Tongue (tissue), 2 donors: Measurements from ENCODE around the gene PAM16. TPM values are rescaled to one million over a fixed set of nuclear protein-coding genes. Genes with fewer than 3 reads are reported as not detected.

ENCODE experiments used
- DNase-seq: peaks from one replicate; pipeline ENCODE4 v3.0.0-alpha.2; 2015
- total RNA-seq: library from RNA; depleted of rRNA; stranded (reverse); fragments of >200 nt; gene quantifications from one replicate; pipeline ENCODE4 v1.2.3, GENCODE V29; 2014

Gene PAM16
- total RNA-seq, 1 donor from 2014 or later: 16.9 TPM

DNA sequence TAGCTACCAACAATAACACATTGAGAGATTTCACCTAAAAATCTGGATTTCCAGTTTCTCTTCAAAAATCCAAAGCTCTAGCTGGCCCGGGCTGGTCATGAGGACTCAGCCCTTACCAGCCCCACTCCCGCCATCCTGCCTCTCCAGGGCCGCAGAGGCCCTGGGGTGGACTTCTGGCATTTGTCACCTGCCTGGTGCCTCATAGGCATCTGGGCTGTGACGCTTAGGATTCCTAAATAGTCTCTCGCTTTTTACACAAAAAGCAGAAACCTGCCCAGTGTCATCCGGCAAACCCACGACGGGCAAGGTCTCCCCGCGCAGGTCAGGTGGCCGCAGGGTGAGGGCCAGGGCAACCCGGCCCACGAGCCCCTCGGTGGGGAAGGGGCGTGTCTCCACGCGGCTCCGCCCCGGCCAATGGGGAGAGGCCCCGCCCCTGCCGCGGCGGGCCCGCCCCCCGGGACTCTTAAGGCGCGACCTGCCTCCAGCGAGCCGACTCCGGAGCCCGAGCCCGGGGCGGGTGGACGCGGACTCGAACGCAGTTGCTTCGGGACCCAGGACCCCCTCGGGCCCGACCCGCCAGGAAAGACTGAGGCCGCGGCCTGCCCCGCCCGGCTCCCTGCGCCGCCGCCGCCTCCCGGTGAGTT, 20.4 kb upstream of the PAM16 start, which contains the start of gene VASN:
TSS of gene VASN (plus strand) at position 492 of the 644 bp plus-strand sequence. CDS start 9,030 bp downstream, outside the sequence.
- DNase-seq: peak; percentile 86

DNA sequence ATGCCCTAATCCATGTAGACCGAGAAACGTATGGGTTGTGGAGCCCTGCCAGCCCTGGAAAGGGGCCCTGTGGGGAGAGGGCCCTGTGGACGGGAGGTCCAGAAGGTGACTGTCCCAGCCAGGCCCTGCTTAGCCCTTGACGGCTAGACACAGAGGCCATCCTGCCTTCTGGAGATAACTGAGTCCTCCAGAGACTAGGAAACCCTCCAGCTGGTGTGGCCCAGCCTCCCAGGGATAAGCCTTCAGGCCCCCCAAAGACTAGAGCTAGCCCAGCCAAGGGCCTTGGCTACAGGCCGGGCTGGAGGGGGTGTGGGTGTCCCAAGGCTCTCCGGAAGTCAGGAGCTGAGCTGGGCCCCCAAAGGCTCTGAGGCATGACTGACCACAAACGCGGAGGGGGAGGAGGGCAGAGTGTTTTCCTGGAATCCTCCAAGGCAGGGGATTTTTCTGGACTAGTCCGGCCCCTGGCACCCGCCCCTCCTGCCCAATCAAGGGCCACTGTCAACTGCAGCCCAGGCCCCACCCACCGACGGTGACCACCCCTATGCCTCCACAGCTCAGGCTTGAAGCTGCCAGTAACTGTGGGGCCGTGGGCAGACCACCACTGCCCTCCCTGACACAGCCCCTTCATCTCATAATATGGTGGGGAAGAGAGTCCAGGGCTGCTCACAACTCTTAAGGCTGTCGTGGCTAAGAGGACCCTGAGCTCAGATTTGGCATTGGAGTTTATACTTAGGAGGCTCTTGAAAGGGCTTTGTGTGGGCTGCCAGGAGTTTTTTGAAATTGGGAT, 19.6 kb upstream of the PAM16 start:
- DNase-seq: no peak

DNA sequence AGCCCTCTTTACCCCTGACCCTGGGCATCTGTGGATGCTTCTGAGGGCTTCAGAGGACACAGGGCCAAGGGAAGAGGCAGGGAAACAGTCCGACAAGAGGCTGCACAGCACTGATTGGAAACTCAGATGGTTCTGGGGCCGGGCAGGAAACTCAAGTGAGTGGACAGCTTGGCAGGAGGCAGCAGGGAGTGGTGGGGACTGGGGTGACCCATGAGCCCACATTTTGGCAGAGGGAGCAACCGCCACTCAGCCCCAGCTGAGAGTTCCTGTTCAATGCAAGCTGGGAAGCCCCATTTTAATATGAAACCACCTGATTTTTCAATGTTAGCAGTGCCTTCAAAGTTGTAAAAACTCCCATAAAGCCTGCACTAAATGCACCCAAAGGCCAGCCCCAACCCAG, 19.0 kb upstream of the PAM16 start:
- DNase-seq: no peak

DNA sequence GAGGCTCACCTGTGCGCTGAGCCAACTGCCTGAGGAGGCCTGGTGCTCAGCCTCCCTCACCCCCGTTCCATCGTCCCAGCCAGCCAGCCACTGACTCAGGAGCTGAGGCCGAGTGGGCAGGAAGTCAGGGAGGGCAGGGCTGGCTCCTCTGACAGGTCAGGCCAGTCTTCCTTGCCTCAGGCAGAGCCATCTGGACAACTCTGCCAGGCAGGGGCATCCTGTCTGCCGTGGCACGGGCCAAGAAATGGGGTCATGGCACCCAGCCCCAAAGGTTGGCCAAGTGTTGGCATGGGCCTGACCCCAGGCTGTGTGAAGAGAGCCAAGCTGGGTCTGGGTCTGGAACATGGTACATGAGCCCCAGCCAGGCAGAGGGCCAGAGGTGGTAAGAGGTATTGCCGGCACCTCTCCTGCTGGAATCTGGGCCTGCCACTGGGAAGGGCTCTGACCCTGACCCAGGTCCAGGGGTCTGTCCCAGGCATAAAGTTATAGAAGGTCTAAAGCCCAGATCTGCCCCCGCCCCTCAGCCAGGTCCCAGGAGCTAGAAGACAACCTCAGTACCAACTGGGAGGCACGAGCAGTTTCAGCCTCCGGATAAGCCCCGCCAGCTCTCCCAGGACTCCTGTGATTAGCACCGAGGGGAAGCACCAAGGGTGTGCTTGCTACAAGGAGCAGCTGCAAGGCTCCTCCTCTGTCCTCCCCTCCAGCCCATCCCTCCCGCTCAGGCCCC, 18.0 kb upstream of the PAM16 start:
- DNase-seq: no peak

DNA sequence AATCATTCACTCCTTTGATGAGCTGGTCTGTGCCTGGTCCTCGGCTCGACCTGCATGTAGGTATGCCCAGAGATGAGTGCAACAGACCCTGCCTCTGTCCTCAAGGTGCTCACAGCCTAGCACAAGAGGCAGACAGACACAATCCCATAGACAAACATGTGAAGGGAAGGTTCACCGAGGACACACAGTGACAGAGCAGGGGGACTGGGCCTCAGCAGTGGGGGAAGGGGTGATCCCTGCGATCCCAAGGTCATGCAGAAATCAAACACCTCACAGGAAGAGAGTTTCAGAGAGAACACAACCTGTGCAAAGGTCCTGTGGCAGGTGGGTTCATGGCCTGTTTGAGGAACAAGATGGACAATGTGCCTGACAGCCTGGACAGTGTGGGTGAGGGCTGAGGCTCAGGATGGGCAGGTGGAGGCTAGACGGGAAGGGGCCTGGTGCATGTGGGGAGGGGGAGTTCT, 16.3 kb upstream of the PAM16 start:
- DNase-seq: no peak

DNA sequence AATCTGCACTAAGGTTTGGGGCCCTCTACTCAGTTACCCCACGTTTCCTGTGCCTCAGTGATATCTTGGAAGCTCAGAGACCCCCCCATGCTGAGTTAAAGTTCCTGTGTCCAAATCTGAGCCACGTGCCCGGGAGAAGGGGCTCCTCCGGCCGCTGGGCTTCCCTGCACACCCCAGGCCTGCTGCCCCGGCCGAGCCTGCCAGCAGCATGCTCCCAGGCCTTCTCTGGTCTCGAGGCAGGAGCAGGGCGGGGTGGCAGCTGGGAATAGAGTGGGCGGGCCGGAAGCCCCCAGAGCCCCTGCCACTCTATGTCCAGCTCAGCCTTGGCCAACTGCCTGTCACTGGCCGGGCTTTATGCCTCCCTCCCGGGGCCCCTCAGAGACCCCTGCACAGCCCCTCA, 14.9 kb upstream of the PAM16 start:
- no peak for DNase-seq

DNA sequence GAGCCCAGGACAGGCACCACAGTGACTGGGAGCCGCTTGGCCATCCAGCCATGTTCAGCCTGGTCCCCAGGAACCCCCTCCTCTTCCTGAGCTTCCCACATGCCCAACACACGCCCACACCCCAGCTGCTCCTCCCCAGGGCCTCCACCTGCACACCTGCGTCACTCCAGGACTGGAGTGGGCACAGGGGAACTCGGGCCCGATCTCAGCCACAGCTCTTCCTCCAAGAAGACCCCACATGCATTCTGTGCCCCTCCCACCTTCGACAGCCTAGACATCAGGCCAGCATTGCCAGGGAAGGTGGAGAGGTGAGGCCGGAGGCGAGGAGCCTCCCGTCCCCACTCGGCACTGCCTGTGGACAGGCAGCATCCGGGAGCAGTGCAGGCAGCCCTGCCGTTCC, 14.5 kb upstream of the PAM16 start:
- DNase-seq: no peak

DNA sequence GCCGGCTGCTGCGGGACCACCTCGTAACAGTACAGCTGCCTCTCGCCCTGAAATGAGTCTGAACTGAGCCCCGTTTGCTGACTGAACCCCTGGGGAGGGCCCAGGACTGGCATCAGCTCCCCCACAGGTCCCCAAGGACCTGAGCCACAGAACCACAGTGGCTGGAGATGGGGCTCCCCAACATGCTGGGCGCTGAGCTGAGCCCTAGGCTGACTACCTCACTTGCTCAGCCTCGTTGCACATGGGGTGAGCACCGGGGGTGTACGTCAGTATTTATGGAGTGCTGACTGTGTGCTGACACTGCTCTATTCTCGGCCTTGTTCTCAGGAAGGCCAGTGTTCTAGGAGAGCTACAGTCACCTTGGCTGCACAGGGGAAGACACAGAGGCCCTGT, 13.9 kb upstream of the PAM16 start:
- DNase-seq: no peak

DNA sequence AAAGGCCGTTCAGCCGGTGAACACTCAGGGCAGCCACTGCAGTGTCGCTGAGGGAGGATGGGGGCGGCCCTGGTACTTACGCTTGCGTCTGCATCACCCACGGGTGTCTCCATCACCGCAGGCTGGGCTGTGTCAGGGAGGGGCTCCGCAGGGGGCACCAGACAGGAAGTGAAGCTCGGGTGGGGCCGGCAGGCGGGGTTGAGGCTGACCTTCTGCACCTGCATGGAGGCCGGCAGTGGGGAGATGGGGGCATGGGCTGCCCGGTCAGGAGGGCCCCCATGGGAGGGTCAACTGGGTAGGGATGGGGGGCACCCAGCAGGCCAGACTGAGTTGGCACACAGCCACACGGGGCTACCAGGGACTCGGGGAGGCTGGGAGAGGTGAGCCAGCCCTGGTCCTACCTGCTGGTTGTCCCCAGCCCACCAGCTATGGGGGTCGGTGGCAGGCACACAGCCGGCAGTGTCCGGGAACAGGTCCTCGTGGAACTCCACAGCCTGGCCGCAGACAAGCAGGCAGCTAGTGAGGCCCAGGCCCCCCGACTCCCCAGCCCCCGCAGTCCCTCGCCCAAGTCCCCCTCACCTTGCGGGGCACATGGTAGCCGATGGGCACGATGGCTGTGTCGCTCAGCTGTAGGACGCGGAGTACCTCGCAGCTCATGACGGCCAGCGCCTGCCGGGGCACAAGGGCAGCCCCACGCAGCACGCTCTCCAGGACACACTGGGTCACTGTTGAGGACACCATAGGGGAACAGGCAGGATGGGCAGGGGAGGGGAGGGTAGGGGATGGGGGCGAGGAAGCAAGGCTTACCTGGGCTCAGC, 13.3 kb upstream of the PAM16 start:
- DNase-seq: no peak

DNA sequence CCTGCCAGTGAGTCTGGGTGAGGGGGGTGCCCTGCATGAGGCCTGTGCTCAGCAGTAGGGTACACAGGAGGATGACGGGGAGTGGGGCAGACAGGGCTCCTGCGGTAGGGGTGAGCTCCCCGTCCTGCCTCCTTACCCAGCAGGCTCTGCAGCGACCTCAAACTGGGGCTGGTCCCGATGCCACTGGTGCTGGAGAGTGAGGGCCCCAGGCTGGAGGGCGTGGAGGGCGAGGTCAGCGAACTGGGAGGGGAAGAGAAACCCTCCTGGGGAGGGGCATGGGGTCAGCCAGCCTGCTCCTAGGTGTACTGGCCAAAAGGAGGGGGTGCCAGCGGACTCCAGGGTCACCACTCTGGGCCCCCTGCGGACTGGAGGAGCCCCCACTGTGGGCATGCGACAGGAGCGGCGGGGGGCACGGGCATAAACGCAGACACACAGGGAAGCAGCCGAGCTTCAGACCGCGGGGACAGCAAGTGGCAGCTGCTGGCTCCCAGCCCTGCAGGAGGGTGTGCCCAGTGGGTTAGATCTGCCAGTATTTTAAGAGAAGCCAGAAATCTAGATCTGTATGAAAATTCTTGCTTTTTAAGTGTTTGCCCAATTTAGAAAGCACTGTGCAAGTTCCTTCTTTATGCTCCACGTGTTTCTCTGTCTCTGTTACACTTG, 11.5 kb upstream of the PAM16 start:
- DNase-seq: peak; percentile 65

DNA sequence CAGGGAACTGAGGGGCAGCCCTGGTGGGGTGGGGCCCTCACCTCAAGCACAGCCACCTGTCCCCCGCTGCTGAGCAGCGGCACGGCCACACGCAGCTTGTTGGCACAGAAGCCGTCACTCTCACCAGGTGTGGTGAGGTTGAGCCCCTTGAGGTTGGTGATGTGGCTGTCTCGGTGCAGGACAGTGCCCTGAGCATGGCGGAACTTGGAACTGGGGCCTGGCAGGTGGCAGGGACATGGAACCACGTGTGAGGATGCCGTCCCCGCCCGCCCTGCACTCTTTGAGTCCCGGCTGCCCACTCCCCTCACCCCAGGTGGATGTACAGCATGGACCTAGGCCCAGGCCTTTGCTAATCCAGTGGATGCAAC, 10.8 kb upstream of the PAM16 start:
- DNase-seq: no peak

DNA sequence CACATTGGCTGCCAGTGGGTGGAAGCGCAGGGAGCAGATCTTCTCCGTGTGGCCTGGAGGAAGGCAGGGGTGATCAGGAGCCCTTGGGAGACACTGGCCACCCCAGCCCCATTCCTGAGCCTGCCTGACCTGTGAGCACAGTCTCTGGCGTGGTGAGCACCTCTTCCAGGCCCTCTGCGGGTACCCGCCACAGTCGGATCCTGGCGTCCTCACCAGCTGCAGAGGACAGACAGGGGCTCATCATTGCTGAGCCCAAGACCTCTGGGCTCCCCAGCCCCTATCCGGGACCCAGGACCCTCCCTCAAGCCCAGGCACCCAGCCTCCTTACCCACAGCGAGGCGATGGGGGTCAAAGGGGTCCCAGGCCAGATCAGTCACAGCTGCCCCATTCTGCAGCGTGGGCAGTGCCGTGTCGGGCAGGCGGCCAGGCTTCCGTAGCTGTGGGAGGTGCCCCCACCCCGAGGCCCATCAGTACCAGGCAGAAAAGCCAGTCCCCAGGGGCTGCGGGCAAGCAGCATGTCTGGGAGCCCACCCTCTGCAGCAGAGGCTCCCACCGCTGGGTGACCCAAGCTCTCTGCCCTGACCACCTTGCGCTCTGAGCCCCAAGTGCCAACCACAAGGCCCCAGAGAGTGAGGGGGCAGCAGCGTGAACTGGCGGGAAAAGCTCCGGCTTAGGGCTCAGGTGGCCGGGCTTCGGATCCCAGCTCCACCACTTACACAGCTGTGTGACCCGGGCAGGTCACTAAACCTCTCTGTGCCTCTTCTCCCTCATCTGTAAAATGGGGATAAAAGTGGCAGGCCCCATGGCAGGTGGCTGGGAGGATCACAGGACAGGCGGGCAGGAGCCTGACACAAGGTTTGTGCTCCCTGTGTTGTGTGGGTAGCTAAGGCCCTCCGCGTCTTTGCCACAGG, 10.2 kb upstream of the PAM16 start:
- no peak for DNase-seq

DNA sequence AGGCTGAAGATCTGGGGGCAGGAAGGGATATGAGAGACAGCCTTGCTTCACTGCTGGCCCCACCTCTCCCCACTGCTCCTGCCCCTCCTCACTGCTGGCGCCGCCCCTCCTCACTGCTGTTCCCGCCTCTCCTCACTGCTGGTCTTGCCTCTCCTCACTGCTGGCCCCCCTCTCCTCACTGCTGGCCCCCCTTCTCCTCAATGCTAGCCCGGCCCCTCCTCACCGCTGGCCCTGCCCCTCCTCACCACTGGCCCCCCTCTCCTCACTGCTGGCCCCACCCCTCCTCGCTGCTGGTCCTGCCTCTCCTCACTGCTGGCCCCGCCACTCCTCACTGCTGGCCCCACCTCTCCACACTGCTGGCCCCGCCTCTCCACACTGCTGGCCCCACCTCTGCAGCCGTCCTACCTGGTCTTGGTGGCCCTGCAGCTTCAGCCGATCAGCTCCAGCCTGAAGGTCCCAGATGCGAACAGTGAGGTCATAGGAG, 9.5 kb upstream of the PAM16 start:
- no peak for DNase-seq

DNA sequence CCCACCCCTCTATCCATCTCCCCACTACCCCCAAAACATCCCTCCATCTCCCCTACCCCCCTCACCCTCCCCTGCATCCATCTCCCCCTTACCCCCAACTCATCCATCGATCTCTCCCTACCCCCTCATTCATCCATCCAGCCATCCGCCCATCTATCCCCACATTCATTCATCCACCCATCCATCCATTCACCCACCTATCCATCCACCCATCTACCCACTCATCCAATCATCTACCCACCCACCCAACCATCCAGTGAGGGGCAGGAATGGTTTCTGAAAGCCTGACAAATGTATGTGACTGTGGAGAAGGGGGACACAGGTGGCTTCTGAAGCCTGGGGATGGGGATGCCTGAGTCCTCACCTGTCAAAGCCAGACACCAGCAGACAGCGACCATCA, 8.8 kb upstream of the PAM16 start:
- no peak for DNase-seq

DNA sequence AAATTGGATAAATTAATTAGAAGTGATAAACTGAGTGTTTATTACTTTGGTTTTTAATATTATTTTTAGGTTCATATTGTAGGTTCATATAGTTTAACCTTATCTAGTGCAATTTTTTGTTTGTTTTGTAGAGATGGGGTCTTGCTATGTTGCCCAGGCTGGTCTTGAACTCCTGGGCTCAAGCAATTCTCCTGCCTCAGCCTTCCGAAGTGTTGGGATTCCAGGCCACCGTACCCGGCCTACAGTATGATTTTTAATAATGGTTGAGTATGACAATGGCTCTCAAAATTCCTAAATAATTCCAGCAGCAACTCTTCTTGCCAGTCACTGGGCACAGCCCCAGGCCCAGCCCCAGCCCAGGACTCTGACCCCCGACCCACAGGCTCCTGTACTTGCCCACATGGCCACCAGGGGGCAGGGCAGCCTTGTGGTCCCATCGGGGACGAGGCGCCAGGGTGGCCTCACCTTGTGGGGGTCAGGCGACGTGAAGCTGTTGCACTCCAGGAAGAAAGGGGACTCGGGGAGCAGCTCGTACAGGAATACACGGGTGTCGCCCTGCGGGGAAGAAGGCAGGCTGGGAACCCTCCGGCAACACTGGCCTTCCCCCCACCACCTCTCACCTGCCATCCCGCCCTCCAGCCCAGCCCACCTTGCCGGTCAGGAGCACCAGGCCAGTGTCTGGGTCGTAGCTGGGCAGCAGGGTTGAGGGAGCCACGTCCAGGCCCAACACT, 7.9 kb upstream of the PAM16 start:
- no peak for DNase-seq

DNA sequence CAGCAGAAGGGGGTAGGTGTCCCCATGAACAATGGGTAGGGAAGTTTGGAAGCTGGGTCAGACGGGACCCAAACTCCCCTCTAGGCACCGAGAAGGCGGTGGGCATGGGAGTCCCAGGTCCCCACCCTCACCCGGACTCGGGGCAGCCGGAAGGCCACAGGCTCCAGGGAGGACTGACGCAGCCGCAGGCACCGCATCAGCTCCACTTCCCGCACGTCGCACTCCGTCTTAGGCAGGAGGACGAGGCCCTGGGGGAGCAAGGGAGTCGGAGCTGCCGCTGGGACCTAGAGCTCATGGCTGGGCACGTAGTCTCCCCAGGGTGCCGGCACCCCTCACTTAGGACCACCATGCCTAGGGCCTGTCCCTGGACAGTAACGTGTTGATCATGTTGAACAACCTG, 7.1 kb upstream of the PAM16 start:
- DNase-seq: no peak

DNA sequence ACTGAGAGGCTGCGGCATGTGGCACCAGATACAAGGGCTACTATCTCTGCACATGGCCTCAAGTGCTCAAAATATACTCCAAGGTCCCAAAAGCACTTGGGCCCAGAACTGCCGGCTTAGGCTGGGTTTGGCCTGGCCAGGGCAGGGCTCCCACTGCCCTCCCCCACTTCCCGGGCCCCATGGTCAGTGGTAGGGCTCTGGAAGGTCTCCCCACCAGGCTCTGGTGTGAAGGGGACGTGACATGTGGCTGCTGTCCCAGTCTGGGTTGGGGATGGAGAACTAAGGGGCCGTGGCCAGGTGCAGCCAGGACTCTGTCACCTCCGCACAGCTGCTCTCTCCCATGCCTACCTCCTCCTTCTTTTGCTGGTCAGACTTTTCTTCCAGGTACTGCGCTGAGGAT, 5.7 kb upstream of the PAM16 start:
- DNase-seq: no peak

DNA sequence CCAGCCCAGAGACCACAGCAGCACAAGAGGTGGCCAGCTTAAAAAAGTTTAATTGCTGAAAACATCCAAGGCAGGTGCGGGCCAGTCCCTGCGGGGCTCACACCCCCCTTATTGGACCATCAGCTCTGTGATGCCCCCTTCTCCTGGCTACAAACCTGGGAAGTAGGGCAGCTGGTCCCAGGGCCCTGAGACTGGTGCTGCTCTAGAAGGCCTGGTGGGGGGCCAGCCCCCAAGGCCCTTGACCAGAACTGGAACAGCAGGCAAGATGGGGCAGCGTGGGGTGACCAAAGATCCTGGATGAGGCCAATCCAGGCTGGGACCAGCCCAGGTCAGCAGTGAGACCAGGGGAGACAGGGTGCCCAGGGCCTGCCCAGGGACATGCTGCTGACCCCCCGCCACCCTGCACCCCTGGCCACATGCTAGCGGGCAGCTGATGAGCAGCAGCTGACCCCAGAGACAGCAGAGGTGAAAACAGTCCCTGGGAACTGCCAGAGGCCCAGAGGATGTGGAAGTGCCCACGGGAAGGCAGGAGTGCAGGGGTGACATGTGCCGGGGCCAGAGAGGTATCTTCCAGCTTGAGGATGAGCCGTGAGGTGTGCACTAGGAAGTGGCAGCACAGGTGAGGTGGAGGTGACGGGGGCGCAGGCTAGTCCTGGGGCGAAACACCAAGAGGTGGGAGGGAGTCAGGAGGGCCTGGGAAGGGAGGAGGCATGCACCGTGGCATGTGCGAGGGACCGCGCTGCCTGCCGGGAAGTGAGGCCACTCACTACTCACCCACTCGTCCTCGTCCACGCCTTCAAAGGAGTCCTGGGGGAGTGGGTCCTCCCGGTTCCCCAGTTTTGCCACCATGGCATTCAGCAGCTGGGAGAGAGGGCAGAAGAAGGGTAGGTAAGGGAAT, 3.6 kb upstream of the PAM16 start:
- DNase-seq: no peak

DNA sequence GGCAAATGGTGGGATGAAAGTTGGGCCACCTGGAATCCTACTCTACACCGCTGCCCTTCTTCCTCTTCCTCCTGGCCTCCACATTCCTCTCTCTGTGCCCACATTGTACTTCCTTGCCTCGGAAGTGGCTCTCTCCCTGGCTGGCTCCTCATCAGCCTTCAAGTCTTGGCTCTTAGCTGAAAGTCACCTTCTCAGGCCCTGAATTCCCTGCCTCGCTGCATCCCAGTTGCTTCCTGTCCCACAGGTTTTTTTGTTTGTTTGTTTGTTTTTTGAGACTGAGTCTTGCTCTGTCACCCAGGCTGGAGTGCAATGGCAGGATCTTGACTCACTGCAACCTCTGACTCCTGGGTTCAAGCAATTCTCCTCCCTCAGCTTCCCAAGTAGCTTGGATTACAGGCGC, 2.6 kb upstream of the PAM16 start:
- DNase-seq: no peak
